GM21447 (cell line): ENCODE data around the gene BLOC1S1.
A peak's percentile ranks its signal among the peaks of the same experiment; 100 is the strongest.

Experiments used
- ATAC-seq: cut with Tn5 transposase; IDR thresholded peaks from one replicate; pipeline ENCODE4 v1.9.1; 2021; ENCODE audit not compliant: unreplicated experiment

Gene BLOC1S1

GRCh38 chr12:55715833-55716581 lies at the start of gene BLOC1S1:
BLOC1S1 (plus strand) TSS chr12:55716046; CDS start chr12:55716052, 6 bp downstream.
- peak; percentile 92 for ATAC-seq

- no peak for ATAC-seq
Measured at GRCh38 chr12:55666508-55666907, 49.3 kb upstream of the BLOC1S1 start.

GRCh38 chr12:55670276-55670675 lies 45.6 kb upstream of the BLOC1S1 start:
- ATAC-seq = no peak

GRCh38 chr12:55671746-55672145 lies 44.1 kb upstream of the BLOC1S1 start:
- no peak for ATAC-seq

- ATAC-seq = peak; percentile 99
Measured at GRCh38 chr12:55673638-55674037, 42.2 kb upstream of the BLOC1S1 start.

- ATAC-seq = no peak
Measured at GRCh38 chr12:55675666-55676065, 40.2 kb upstream of the BLOC1S1 start.

- ATAC-seq = no peak
Measured at GRCh38 chr12:55676707-55677106, 39.1 kb upstream of the BLOC1S1 start.

GRCh38 chr12:55679691-55680090 lies 36.2 kb upstream of the BLOC1S1 start:
- ATAC-seq = no peak

GRCh38 chr12:55681142-55682077 lies 34.4 kb upstream of the BLOC1S1 start:
- no peak for ATAC-seq

- no peak for ATAC-seq
Measured at GRCh38 chr12:55682087-55682796, 33.6 kb upstream of the BLOC1S1 start.

- ATAC-seq = no peak
Measured at GRCh38 chr12:55683676-55684075, 32.2 kb upstream of the BLOC1S1 start.

- ATAC-seq = no peak
Measured at GRCh38 chr12:55684761-55685370, 31.0 kb upstream of the BLOC1S1 start.

GRCh38 chr12:55685671-55686070 lies 30.2 kb upstream of the BLOC1S1 start:
- ATAC-seq = no peak

- no peak for ATAC-seq
Measured at GRCh38 chr12:55686366-55687010, 29.4 kb upstream of the BLOC1S1 start.

GRCh38 chr12:55687746-55688145 lies 28.1 kb upstream of the BLOC1S1 start:
- no peak for ATAC-seq

GRCh38 chr12:55688716-55689655 lies 26.9 kb upstream of the BLOC1S1 start:
- ATAC-seq = no peak

GRCh38 chr12:55692631-55693322 lies 23.1 kb upstream of the BLOC1S1 start:
- ATAC-seq = no peak

GRCh38 chr12:55693323-55694187 lies 22.3 kb upstream of the BLOC1S1 start:
- no peak for ATAC-seq
